Neural cell (in vitro differentiated cells): ENCODE measurements around the gene RNU6-1. TPM values are rescaled to one million over a fixed set of nuclear protein-coding genes. Genes with fewer than 3 reads are reported as not detected.
A peak's percentile ranks its signal among the peaks of the same experiment; 100 is the strongest.

Experiments used
- H2AFZ ChIP-seq: fragments of 200-600, 300-800 bp; sonication (generic), shearing (Covaris generic); 2 replicates; pipeline ENCODE4 v1.6.0; 2014; ENCODE audit warnings: low read depth, mild to moderate bottlenecking, antibody characterized with exemption, low read length, moderate library complexity
- H3F3A ChIP-seq: fragments of 200-600 bp; shearing (Covaris generic); 2 replicates; pipeline ENCODE4 v1.6.1; 2016; ENCODE audit warnings: mild to moderate bottlenecking, moderate library complexity, mixed read lengths, antibody characterized with exemption, low read length; ENCODE audit not compliant: insufficient read depth, poor library complexity, severe bottlenecking
- H3K27ac ChIP-seq: fragments of 200-600, 300-800 bp; sonication (generic), shearing (Covaris generic); 2 replicates; pipeline ENCODE4 v1.5.1; 2014; ENCODE audit warnings: mild to moderate bottlenecking, low read length, moderate library complexity
- H3K27me3 ChIP-seq: fragments of 300-800, 200-600 bp; sonication (generic), shearing (Covaris generic); 2 replicates; pipeline ENCODE4 v1.6.0; 2014; ENCODE audit warnings: mild to moderate bottlenecking, low read depth, low read length, moderate library complexity; ENCODE audit not compliant: insufficient read depth
- H3K36me3 ChIP-seq: fragments of 300-800, 200-600 bp; sonication (generic), shearing (Covaris generic); 2 replicates; pipeline ENCODE4 v1.5.1; 2014; ENCODE audit warnings: mild to moderate bottlenecking, antibody characterized with exemption, low read length, moderate library complexity; ENCODE audit not compliant: insufficient read depth
- H3K4me2 ChIP-seq: fragments of 300-800, 200-600 bp; sonication (generic), shearing (Covaris generic); 2 replicates; pipeline ENCODE4 v1.6.0; 2014; ENCODE audit warnings: mild to moderate bottlenecking, low read length
- H3K4me3 ChIP-seq: fragments of 300-800, 200-600 bp; sonication (generic), shearing (Covaris generic); 2 replicates; pipeline ENCODE4 v1.5.1; 2014; ENCODE audit warnings: mild to moderate bottlenecking, low read length, moderate library complexity
- H3K79me2 ChIP-seq: fragments of 200-600 bp; shearing (Covaris generic); replicated peaks from 2 replicates; pipeline ENCODE4 v1.6.0; 2014; ENCODE audit warnings: mild to moderate bottlenecking, low read length, moderate library complexity; ENCODE audit not compliant: insufficient read depth
- H3K9ac ChIP-seq: fragments of 300-800, 200-600 bp; sonication (generic), shearing (Covaris generic); 2 replicates; pipeline ENCODE4 v1.6.1; 2016; ENCODE audit warnings: mild to moderate bottlenecking, low read length, mixed read lengths
- H3K9me2 ChIP-seq: fragments of 200-600 bp; shearing (Covaris generic); 2 replicates; pipeline ENCODE4 v1.6.1; 2016; ENCODE audit warnings: mild to moderate bottlenecking, low read length, mixed read lengths; ENCODE audit not compliant: insufficient read depth
- H3K9me3 ChIP-seq: fragments of 200-600, 300-800 bp; sonication (generic), shearing (Covaris generic); 2 replicates; pipeline ENCODE4 v1.6.1; 2016; ENCODE audit warnings: mild to moderate bottlenecking, mixed run types, low read length, moderate library complexity, mixed read lengths
- H4K20me1 ChIP-seq: fragments of 200-600 bp; shearing (Covaris generic); 2 replicates; pipeline ENCODE4 v1.6.1; 2016; ENCODE audit warnings: mild to moderate bottlenecking, mixed run types; ENCODE audit not compliant: insufficient read depth
- EP300 ChIP-seq: fragments of 450-650 bp; conservative IDR thresholded peaks from 2 replicates; pipeline ENCODE4 v1.6.1; 2014; ENCODE audit warnings: antibody characterized with exemption, mild to moderate bottlenecking, moderate library complexity; ENCODE audit not compliant: poor library complexity, severe bottlenecking
- EZH2 ChIP-seq: fragments of 200-600, 300-800 bp; shearing (Covaris generic), sonication (generic); IDR thresholded peaks from 2 replicates; pipeline ENCODE4 v1.6.1; 2014; ENCODE audit warnings: antibody characterized with exemption, low read length, borderline replicate concordance, mild to moderate bottlenecking; ENCODE audit not compliant: insufficient read depth, poor library complexity, severe bottlenecking
- MXI1 ChIP-seq: fragments of 450-650 bp; conservative IDR thresholded peaks from 2 replicates; pipeline ENCODE4 v1.6.1; 2014; ENCODE audit warnings: antibody characterized with exemption, mild to moderate bottlenecking; ENCODE audit not compliant: poor library complexity, severe bottlenecking
- POLR2AphosphoS5 ChIP-seq: IDR thresholded peaks from 2 replicates; pipeline ENCODE4 v1.6.1; 2012
- RAD21 ChIP-seq: fragments of 450-650 bp; conservative IDR thresholded peaks from 2 replicates; pipeline ENCODE4 v1.6.1; 2014; ENCODE audit warnings: antibody characterized with exemption, mild to moderate bottlenecking, moderate library complexity
- SMC3 ChIP-seq: fragments of 450-650 bp; conservative IDR thresholded peaks from 2 replicates; pipeline ENCODE4 v1.6.1; 2014; ENCODE audit warnings: antibody characterized with exemption, mild to moderate bottlenecking, moderate library complexity; ENCODE audit not compliant: poor library complexity
- TAF1 ChIP-seq: IDR thresholded peaks from 2 replicates; pipeline ENCODE4 v1.6.1; 2012; ENCODE audit warnings: low read depth
- polyA plus RNA-seq: library from polyadenylated mRNA; depleted of rRNA; stranded (reverse); fragments of >200 nt; gene quantifications from 2 replicates; pipeline ENCODE4 v1.2.3, GENCODE V29; 2014
- TF ChIP-seq, protein P1 (sequence below): fragments of 450-650 bp; IDR thresholded peaks from 2 replicates; pipeline ENCODE4 v1.5.1; 2014; ENCODE audit warnings: antibody characterized with exemption, mild to moderate bottlenecking, moderate library complexity; ENCODE audit not compliant: poor library complexity, severe bottlenecking
- TF ChIP-seq, protein P2 (sequence below): IDR thresholded peaks from 2 replicates; pipeline ENCODE4 v1.6.1; 2012; ENCODE audit warnings: borderline replicate concordance

Gene RNU6-1
- polyA plus RNA-seq, 1 donor from 2014 or later: not detected

DNA sequence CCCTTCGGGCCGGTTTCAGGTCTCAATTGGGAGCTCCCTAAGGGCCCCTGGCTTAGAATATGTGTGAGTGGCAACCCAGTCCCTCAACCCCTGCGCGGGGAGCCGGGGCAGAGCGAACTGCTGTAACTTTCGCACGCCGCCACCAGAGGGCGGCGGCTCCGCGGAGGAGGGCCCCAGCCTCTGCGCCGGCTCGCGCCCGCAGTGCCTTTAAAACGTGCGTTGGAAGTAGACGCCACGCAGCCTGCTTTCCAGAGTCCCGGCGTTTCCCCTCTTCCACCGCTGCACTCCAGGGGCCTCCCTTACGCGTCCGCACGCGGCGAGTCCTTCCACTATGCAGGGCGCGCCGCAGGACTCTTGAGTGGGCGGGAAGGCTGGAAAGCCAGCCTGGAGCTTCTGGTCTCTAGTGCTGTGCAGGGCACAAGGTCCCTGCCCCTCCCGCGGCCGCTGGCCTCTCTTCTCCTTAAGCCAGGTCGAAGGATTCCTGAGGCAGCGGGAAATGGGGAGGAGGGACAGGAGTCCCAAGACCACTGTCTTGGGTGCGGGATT lies 23.7 kb upstream of the RNU6-1 start:
- H3K27ac ChIP-seq: no peak overlapping the region
- H3K4me2 ChIP-seq: no peak overlapping the region
- H3K9me3 ChIP-seq: no peaks in the 10 kb centered on the region
- H3K36me3 ChIP-seq: no peaks in the 10 kb centered on the region
- peaks cover 3% of the 10 kb centered on the region for H3K27me3 ChIP-seq
- H4K20me1 ChIP-seq: no peaks in the 10 kb centered on the region
- no peaks in the 10 kb centered on the region for H3F3A ChIP-seq
- no peaks in the 10 kb centered on the region for H3K9me2 ChIP-seq
- H2AFZ ChIP-seq: peak overlapping the region; percentile 8
- no peaks in the 10 kb centered on the region for H3K79me2 ChIP-seq
- peak overlapping the region; percentile 20 for H3K9ac ChIP-seq
- peak; percentile 91 for TF ChIP-seq RAD21
- TF ChIP-seq MXI1: peak; percentile 78
- TF ChIP-seq SMC3: peak; percentile 96
- no peak for TF ChIP-seq EZH2
- no peak for TF ChIP-seq TAF1
- TF ChIP-seq, protein P1, sequence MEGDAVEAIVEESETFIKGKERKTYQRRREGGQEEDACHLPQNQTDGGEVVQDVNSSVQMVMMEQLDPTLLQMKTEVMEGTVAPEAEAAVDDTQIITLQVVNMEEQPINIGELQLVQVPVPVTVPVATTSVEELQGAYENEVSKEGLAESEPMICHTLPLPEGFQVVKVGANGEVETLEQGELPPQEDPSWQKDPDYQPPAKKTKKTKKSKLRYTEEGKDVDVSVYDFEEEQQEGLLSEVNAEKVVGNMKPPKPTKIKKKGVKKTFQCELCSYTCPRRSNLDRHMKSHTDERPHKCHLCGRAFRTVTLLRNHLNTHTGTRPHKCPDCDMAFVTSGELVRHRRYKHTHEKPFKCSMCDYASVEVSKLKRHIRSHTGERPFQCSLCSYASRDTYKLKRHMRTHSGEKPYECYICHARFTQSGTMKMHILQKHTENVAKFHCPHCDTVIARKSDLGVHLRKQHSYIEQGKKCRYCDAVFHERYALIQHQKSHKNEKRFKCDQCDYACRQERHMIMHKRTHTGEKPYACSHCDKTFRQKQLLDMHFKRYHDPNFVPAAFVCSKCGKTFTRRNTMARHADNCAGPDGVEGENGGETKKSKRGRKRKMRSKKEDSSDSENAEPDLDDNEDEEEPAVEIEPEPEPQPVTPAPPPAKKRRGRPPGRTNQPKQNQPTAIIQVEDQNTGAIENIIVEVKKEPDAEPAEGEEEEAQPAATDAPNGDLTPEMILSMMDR: peak; percentile 91
- H3K4me3 ChIP-seq: peak overlapping the region; percentile 65

DNA sequence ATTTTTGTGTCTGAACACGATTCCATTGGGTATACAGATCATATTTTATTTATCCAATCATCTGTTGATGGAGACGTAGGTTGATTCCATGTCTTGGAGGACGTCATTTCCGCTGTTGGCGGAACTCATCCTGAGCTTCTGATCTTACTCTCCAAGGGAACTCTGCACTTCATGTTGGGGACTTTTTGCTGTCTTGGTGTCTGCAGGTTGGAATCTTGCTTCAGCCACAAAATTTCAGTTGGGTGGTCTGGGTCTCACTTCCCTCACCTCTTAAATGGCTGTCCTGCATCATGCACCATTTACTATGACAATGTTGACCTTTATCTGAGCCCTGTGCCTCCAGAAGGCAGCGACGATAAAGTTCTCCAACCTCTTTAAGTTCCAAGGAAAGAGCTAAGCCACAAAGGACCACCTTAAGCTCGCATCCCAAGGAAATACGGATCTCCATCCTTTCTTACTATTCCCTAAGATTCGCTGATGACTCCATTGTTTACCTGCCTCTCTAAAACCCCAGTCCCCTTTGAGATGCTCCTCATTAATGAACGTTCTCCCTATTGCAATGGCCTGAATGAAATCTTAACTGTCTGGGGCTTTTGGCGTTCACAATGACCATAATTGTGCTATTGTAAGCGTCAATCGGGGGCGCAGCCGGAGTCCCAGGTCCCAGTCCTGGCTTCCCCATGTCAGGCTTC lies 23.1 kb upstream of the RNU6-1 start:
- no peak overlapping the region for H3K4me2 ChIP-seq
- H4K20me1 ChIP-seq: no peaks in the 10 kb centered on the region
- TF ChIP-seq, protein P1: no peak
- TF ChIP-seq POLR2AphosphoS5: no peak
- TF ChIP-seq, protein P2, sequence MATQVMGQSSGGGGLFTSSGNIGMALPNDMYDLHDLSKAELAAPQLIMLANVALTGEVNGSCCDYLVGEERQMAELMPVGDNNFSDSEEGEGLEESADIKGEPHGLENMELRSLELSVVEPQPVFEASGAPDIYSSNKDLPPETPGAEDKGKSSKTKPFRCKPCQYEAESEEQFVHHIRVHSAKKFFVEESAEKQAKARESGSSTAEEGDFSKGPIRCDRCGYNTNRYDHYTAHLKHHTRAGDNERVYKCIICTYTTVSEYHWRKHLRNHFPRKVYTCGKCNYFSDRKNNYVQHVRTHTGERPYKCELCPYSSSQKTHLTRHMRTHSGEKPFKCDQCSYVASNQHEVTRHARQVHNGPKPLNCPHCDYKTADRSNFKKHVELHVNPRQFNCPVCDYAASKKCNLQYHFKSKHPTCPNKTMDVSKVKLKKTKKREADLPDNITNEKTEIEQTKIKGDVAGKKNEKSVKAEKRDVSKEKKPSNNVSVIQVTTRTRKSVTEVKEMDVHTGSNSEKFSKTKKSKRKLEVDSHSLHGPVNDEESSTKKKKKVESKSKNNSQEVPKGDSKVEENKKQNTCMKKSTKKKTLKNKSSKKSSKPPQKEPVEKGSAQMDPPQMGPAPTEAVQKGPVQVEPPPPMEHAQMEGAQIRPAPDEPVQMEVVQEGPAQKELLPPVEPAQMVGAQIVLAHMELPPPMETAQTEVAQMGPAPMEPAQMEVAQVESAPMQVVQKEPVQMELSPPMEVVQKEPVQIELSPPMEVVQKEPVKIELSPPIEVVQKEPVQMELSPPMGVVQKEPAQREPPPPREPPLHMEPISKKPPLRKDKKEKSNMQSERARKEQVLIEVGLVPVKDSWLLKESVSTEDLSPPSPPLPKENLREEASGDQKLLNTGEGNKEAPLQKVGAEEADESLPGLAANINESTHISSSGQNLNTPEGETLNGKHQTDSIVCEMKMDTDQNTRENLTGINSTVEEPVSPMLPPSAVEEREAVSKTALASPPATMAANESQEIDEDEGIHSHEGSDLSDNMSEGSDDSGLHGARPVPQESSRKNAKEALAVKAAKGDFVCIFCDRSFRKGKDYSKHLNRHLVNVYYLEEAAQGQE: no peak
- TF ChIP-seq EZH2: no peak
- TF ChIP-seq MXI1: no peak
- no peak for TF ChIP-seq TAF1
- TF ChIP-seq SMC3: no peak
- no peak for TF ChIP-seq EP300
- no peak for TF ChIP-seq RAD21
- H3K36me3 ChIP-seq: no peaks in the 10 kb centered on the region
- H3K79me2 ChIP-seq: no peaks in the 10 kb centered on the region
- no peaks in the 10 kb centered on the region for H3F3A ChIP-seq
- H3K9ac ChIP-seq: no peak overlapping the region
- no peaks in the 10 kb centered on the region for H3K9me2 ChIP-seq
- H3K27me3 ChIP-seq: peaks cover 3% of the 10 kb centered on the region
- H3K4me3 ChIP-seq: peak overlapping the region; percentile 65
- H2AFZ ChIP-seq: no peak overlapping the region
- H3K27ac ChIP-seq: no peak overlapping the region
- H3K9me3 ChIP-seq: no peaks in the 10 kb centered on the region
